HG02678 (cell line): ENCODE results near the gene KDM2A.
A peak's percentile ranks its signal among the peaks of the same experiment; 100 is the strongest.

ENCODE experiments used
- ATAC-seq: cut with Tn5 transposase; IDR thresholded peaks from one replicate; pipeline ENCODE4 v1.9.1; 2021; ENCODE audit warnings: mild to moderate bottlenecking, moderate library complexity; ENCODE audit not compliant: unreplicated experiment

The KDM2A gene

DNA sequence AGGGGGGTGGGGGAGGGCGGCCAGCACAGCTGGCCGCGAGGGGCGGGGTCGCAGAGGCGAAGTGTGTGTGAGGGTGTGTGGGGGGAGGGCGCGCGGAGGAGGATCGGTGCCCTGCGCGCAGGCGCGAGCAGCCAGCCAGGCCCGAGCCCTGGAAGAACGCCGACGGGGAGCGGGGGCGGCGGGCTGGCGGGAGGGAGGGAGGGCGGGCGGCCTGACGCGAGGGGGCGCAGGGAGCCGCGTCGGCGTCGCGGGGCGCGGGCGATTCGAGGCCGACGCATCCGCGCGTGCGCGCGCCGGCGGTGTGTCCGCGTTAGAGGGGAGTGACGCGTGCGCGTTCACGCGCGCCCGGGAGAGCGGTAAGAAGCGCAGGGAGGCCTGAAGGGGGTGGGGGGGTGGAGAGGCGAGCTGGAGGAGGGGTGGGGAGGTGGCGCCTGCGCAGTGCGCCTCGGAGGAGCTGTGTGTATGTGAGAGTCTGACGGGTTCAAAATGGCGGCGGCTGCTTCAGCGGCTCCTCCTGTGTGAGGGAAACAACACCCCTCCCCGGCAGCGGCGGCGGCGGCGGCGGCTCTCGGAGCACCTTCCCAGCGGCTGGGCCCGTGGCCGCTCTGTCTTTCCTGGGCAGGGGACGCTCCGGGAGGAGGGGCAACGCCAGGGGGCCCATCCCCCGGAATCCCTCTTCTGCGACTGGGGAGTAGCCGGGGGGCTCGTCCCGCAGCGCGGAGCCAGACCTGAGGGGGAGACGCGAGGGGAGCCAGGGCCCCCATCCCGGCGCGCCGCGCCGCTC, at the start of gene KDM2A:
KDM2A (plus strand) TSS at position 463 of the 784 bp plus-strand sequence. CDS start 2,054 bp downstream, outside the sequence.
- peak; percentile 72 for ATAC-seq

DNA sequence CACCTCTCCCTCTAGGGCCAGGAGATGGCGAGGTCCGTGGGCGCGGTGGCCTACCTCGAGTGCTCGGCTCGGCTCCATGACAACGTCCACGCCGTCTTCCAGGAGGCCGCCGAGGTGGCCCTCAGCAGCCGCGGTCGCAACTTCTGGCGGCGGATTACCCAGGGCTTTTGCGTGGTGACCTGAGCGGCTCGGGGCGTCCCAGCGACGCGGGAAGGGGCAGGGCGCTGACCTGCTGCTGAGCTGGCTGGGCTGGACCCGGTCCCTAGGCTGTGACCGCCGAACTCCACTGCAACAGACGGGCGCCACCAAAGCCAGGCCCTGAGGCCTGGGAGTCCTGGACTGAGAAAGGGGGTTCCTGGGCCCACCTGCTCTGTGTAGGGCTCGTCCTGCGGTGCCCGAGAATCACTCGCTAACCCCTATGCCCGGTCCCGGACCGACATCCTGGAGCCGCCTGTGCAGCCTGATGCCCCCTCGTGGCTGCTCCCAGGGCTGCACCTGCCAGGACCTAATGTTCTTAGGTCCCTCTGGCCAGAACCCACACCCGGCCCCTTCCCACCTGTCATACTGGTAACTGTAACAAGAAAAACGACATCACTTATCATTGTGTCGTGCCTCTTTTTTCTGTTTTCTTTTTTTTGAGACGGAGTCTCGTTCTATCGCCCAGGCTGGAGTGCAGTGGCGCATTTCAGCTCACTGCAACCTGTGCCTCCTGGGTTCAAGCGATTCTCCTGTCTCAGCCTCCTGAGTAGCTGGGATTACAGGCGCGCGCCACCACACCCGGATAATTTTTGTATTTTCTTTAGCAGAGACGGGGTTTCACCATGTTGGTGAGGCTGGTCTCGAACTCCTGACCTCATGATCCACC, 47.4 kb upstream of the KDM2A start:
- no peak for ATAC-seq

DNA sequence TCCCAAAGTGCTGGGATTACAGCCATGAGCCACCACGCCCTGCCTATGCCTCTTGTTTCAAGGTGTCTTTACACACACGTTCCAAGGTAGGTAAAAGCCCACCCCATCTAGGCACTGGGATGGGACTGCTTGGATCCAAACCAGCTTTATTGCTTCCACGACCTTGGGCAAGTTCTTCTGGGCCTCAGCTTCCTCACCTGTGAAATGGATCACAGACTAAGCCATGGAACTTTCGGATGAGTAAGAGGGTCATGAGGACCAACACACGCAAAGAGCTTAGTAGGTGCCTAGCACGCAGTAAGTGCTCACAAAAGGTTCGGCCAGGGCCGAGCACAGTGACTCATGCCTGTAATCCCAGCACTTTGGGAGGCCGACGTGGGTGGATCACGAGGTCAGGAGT, 46.8 kb upstream of the KDM2A start:
- ATAC-seq, result no peak

DNA sequence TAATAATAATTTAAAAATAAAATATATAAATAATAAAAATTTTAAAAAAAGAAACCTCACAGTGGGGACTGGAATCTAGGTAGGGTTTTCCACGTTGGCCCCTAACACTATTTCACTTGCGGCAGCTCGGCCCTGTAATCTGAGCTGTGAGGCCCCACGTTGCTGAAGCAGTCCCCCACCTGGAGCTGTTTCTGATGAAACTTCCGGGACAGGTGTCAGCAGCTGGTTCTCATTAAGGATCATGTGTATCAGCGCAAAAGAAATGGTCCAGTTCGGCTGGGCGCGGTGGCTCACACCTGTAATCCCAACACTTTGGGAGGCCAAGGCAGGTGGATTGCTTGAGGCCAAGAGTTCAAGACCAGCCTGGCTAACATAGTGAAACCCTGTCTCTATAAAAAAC, 45.2 kb upstream of the KDM2A start:
- no peak for ATAC-seq

DNA sequence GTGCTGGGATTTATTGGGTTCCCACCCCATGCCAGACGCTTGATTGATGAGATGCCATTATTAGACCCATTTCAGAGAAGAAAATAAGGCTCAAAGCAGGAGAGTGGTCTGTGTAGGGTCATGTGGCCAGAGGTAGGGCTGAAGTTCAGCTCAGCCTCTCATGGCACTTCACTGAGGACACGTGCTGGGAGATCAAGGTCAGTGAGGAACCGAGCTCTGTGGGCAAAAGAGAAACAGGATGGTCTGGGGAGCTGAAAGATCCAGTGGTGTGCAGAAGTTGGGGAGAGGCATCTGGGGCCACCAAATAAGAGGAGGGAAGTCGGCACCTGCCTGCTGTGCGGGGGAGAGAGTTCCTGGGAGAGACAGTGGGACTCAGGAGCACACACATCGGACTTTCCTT, 42.9 kb upstream of the KDM2A start:
- no peak for ATAC-seq

DNA sequence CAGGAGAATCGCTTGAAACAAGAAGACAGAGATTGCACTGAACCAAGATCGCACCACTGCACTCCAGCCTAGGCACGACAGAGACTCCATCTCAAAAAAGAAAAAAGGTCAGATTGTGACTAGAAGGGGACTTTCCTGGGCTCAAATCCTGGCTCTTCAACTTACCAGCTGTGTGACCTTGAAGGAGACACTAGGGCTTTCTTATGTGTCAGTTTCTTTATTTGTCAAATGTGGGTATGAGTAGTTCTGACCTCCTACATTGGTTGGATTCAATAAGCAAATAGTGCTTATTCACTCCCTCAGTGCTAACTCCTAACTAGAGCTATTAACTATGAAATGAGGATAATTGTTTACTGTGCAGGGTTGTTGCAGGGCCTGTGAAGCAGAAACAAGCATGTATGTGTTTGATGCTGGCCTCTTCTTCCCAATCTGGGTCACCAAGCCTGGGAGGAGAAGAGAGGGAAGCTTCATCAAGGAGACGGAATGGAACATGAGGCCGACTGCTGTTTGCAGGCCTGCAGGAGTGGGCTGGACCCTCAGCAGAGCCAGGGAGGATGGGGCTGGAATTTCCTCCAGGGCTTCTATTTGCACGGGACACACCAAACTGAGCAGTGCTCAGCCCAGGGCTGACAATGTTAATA, 39.9 kb upstream of the KDM2A start:
- no peak for ATAC-seq

DNA sequence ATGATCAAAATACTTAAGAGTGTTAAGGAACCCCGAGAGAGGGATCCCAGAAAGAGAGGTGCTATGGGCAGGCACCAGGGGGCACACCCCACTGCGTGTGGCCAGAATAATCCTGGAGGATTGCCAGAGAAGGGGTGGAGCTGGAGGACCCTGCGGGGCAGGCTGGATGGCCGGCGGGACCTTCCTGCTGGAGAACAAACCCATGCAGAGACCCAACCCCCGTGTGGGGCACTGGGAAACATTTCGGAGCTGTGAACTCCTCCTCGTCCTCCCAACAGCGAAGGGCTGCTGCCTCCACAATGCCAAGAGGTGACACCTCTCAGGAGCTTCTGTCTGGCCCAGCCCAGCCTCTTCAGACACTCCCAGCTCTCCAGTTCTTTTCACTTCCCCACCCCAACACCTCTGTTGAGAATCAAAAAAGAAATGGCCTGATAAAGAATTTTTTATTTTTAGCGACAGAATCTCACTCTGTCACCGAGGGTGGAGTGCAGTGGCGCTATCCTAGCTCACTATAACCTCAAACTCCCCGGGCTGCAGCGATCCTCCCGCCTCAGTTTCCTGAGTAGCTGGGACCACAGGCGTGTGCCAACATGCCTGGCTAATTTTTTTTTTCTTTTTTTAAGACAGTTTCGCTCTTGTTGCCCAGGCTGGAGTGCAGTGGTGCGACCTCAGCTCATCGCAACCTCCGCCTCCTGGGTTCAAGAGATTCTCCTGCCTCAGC, 36.8 kb upstream of the KDM2A start:
- no peak for ATAC-seq

DNA sequence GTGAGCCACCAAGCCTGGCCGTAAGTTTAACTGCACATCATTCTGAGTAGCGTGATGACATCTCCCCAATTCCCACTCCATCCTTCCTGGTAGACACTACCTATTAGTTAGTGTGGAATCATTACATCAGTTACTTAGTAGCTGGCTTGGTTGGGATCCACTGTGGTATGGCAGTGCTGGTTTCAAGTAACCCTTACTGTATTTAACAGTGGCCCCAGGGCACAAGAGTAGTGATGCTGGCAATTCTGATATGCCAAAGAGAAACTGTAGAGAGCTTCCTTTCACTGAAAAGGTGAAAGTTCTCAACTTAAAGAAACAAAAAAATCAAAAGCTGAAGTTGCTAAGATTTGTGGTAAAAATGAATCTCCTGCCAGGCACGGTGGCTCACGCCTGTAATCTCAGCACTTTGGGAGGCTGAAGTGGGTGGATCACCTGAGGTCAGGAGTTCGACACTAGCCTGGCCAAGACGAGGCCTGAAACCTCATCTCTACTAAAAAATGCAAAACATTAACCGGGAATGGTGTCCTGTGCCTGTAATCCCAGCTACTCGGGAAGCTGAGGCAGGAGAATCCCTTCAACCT, 35.2 kb upstream of the KDM2A start:
- no peak for ATAC-seq

DNA sequence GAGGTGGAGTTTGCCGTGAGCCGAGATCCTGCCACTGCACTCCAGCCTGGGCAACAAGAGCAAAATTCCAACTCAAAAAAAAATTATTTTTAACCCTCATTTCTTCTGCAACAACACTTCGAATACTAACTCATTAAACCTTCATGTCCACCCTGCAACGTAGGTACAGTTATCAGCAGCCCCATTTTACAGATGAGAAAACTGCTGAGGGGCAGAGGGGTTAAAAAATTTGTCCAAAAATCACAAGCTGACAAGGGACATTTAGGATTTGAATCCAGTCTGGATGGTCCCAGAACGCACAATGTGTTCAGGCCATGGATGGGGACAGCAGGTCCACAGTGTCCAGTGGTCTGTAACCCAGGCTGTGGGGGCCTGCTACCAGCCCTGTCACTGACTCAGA, 33.4 kb upstream of the KDM2A start:
- ATAC-seq, result no peak

DNA sequence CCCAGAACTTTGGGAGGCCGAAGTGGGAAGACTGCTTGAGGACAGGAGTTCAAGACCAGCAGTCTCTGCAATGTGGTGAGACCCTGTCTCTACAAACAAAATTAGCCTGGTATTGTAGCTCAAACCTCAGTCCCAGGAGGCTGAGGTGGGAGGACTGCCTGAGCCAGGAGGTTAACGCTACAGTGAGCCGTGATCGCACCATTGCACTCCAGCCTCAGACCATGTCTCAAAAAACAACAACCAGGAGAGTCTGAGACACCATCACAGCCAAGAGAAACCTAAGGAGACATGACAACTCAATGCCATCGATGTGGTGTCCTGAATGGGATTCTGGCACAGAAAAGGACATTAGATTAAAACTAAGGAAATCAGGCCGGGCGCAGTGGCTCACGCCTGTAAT, 28.3 kb upstream of the KDM2A start:
- no peak for ATAC-seq

DNA sequence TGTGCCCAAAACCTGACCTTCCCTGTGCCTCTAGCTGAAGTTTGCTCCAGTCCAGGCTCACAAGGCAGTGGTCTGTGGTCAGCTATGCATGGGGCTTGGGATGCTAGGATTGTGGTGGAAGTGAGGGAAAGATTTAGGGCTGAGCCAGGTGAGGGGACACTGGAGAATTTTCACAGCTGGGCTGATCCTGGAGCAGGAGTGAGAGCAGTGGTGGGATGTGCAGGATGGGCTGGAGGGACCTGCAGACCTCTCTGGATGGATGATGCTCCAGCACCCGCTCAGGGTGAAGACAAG, 23.9 kb upstream of the KDM2A start:
- ATAC-seq, result no peak

DNA sequence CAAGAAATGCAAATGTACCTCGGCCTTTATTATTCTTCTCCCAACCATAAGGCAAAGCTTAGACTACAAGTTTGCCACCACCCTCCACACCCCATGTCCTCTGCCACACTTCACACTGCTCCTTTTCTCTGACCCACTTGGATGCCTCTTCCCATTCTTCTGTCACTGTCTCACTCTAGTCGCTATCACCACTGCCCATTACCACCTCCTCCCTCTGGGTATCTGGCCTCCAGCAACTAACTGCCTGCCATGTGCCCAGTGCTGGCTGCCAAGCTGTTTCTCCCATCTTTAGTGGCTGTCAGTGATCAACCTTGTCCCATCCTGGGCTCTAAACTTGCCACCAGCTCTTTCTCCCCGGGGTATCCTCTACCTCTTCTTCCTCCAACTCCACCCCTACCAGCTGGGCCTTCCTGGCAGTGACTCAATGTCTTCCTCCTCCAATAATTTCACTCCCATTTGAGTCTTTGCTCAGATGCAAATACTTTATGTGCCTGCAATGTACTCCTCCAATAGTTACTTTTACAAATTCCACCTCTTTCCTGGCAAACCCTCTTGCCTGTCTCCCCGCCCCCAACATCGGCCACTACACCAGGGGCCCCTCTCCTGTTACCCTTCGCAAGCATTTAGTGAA, 20.1 kb upstream of the KDM2A start:
- ATAC-seq, result no peak

DNA sequence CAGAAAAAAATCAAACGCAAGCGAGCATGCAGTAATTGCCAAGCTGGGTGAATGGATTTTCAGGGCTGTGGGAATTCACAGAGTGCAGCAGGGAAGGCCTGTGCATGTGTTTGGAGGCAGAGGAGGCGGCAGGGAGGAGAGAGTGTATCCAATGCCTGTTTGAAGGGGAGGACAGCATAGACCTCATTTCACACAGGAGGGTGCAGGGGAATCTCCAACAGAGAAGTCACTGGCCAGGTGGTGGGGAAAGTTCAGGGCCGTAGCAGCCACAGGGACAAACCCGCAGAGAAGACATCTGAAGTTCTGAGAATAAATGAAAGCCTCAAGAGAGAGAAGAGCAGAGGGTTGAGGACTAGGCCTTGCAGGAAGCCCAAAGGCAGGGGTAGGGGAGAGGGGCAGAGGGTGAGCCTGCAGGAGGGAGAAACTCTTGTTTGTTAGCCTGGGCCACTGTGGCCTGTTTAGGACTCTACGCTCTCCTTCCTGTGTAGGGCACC, 19.2 kb upstream of the KDM2A start:
- no peak for ATAC-seq

DNA sequence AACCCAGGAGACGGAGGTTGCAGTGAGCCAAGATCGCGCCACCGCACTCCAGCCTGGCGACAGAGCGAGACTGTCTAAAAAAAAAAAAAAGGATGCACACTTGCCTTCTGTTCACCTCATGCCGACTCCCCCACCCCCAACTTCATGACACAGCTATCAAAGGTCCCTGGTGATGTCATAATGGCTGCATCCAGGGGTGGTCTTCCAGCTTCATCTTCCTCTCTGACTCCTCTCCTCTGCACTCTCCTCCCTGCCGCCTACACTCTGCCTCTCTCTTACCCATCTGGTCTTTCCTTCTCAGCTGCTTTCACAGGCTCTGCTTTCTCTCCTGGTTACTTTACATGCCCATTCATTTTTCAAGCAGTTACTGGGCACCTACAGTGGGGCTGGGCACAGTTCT, 16.4 kb upstream of the KDM2A start:
- no peak for ATAC-seq

DNA sequence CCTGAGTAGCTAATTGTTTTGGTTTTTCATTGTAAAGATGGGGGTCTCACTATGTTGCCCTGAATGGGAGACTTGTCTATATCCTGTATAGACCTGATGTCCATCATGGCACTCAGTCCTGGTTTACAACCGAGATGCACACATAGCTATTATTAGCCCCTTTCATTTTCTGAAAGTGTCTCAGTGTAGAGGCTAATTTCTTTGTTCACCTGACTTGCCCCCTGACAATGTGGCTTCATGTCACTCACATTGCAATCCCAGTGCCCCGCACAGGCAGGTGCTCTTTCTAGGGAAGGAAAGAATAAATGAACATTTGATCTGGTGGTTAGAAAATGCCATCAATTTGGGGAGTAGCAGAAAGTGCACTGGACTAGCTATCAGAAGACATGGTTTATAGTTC, 13.1 kb upstream of the KDM2A start:
- ATAC-seq, result no peak

DNA sequence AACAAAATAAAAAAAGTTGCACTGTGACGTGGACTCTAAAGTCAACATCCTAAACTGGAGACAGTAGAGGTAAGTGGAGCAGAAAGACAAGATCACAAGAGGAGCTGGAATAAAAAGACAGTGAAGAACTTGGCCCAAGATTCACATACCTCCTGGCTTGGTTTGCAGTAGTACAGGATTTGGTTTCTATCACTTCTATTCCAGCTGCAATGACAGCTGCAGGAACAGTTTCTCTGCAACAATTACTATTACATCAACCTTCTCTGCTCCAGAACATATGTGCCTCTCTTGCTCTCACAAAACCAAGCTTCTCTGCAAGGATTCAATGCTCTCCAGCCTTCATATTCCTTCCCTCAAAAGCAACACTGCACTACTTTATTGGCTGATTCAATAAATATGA, 7.8 kb upstream of the KDM2A start:
- no peak for ATAC-seq

DNA sequence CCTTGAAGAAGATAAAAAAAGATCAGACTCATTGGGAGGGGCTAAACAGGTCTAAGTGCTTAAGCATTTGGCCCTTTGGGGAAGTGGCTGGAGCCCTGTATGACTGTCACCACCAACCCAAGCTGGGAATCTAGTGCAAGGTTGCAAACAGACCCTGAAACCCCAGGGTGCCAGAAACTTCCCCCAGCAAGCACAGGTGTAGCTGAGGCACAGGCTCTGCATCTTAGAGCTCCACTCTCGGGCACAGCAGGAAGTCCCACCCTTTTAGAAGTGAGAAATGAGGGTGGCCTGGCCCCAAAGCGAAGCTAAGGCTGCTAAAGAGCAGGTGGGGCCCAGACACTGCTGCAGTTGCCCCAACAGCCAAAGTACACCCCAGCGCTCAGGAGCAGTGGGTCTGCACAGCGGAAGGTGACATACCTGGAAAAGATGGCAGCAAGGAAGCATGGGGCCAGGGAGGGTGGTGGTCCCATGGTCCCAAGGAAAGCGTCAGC, 5.8 kb upstream of the KDM2A start:
- peak; percentile 55 for ATAC-seq

DNA sequence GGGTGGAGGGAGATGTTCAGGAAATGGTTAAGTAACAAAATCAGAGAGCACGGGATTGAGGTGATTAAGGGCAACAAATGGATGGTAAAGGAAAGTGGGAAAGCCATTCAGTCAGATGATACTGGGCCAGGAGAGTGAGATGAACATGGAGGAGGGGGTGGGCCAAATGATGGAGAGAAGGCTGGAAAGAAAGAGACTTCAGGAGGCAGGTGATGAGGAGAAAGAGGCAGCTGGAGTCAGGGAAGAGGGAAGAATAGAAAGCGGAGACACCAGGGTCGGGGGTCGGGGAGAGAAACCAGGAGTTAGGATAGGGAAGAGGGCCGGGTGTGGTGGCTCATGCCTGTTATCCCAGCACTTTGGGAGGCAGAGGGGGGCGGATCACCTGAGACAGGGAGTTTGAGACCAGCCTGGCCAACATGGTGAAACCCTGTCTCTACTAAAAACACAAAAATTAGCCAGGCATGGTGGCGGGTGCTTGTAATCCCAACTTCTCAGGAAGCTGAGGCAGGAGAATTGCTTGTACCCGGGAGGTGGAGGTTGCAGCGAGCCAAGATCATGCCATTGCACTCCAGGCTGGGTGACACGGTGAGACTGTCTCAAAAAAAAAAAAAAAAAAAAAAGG, 4.7 kb upstream of the KDM2A start:
- ATAC-seq, result no peak

DNA sequence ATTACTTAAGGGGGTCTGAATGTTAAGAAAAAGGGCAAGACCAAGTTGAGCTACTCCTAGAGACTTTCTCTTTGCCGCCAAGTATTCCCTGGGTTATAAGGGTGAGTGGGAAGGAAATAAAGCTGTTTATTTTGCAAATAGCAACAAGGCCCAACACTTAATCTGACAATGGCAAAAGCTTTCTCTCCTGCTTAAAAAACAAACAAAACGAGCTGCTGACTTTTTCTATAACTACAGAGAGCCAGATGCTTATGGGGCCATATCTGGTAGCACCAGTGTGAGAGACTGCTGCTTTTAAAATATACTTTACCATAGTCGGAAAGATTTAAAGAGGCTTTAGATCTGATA, 2.3 kb upstream of the KDM2A start:
- no peak for ATAC-seq

DNA sequence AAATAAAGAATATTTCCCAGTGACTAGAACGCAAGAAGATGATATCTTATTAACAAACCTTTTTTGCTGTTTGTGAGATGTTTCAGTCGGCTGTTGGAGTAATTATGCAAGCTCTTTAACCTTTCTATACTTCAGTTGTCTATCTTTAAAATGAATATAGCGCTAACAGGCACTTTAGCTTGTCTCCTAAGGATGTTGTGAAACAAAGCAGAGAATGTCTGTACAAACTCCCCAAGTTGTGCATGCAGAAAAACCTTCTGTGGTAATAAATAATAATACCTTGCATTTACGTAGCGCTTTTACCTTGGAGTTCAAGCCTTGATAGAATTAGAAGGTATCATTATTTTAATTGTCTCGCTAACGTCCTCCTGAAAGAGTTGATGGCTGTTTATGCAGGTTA, 1.9 kb upstream of the KDM2A start:
- no peak for ATAC-seq
